ENCODE measurements around the gene MGAT4B. TPM values are rescaled to one million over a fixed set of nuclear protein-coding genes. Genes with fewer than 3 reads are reported as not detected.

MGAT4B gene
- total and polyA plus RNA-seq, 2 of the 13 experiments (the other 11 are each of a cell fraction or from before 2014, with no cell fraction given): 93.5 to 130 TPM

- TF ChIP-seq CEBPB (IDR thresholded peaks at IDR 0.05; ENCODE audit: borderline replicate concordance, low read depth, low read length) (no peak), NR2F2 (IDR thresholded peaks at IDR 0.05; ENCODE audit: borderline replicate concordance, low read depth) (no peak), ZNF280D (CRISPR knock-in tag; IDR thresholded peaks at IDR 0.05) (0 out of 2 replicates have a peak, but pooled peaks have one; percentile 25), ZNF569 (CRISPR knock-in tag; IDR thresholded peaks at IDR 0.05; ENCODE audit: borderline replicate concordance) (no peak), NFIC (IDR thresholded peaks at IDR 0.05; ENCODE audit: low read length) (no peak), BRD4 (CRISPR knock-in tag; IDR thresholded peaks at IDR 0.05) (no peak), EHMT2 (IDR thresholded peaks at IDR 0.05; ENCODE audit: borderline replicate concordance, low read depth, low read length) (no peak), ZNF782 (CRISPR knock-in tag; IDR thresholded peaks at IDR 0.05; ENCODE audit: borderline replicate concordance) (no peak), SIN3A (IDR thresholded peaks at IDR 0.05; ENCODE audit: borderline replicate concordance, low read depth, low read length) (peak; percentile 50; the same call in 1 of the 2 replicates), HIC2 (CRISPR knock-in tag; IDR thresholded peaks at IDR 0.05; ENCODE audit: low read depth) (no peak), PHF8 (CRISPR knock-in tag; IDR thresholded peaks at IDR 0.05) (peak; percentile 60), ELF4 (CRISPR knock-in tag; IDR thresholded peaks at IDR 0.05; ENCODE audit: borderline replicate concordance) (no peak), KDM5B (CRISPR knock-in tag; IDR thresholded peaks at IDR 0.05; ENCODE audit: borderline replicate concordance) (peak; percentile 51; the same call in 1 of the 2 replicates), ZNF557 (CRISPR knock-in tag; IDR thresholded peaks at IDR 0.05) (no peak), ZNF567 (CRISPR knock-in tag; IDR thresholded peaks at IDR 0.05; ENCODE audit: borderline replicate concordance) (peak; percentile 31; the same call in 1 of the 2 replicates), ZNF510 (CRISPR knock-in tag; IDR thresholded peaks at IDR 0.05; ENCODE audit: low read depth) (no peak), REPIN1 (CRISPR knock-in tag; IDR thresholded peaks at IDR 0.05; ENCODE audit: borderline replicate concordance, low read depth) (0 out of 2 replicates have a peak, but pooled peaks have one; percentile 16), SMC3 (IDR thresholded peaks at IDR 0.05; ENCODE audit: low read length) (no peak), U2AF1 (optimal IDR thresholded peaks at IDR 0.05; ENCODE audit: low read depth, low read length) (no peak), ZNF460 (CRISPR knock-in tag; IDR thresholded peaks at IDR 0.05; ENCODE audit: borderline replicate concordance) (no peak), MTF1 (CRISPR knock-in tag; IDR thresholded peaks at IDR 0.05) (no peak), PRDM10 (CRISPR knock-in tag; IDR thresholded peaks at IDR 0.05; ENCODE audit: low read depth) (no peak)
Observed at GRCh38 chr5:179805529-179806249, 977 bp downstream of the MGAT4B start (continued).

Measured in HepG2 (cell line).